CD4-positive, alpha-beta T cell (primary cell): ENCODE data around the gene VWA5B2. TPM values are rescaled to one million over a fixed set of nuclear protein-coding genes. Genes with fewer than 3 reads are reported as not detected.

ENCODE experiments used
- ATAC-seq: fragments of 200-7000 bp; cut with Tn5 transposase; one replicate; pipeline ENCODE4 v1.10.0; 2022; ENCODE audit warnings: mild to moderate bottlenecking; ENCODE audit not compliant: poor library complexity
- CTCF ChIA-PET: fragments of 350-600 bp; sonication (Branson Sonifier 250); formaldehyde crosslinking; loops from one replicate; lab custom pipeline; 2021; ENCODE audit warnings: antibody characterized with exemption, inconsistent platforms; lab: Charles Lee
- POLR2A ChIA-PET: fragments of 350-600 bp; sonication (Branson Sonifier 250); formaldehyde crosslinking; loops from one replicate; lab custom pipeline; 2021; ENCODE audit warnings: antibody characterized with exemption, inconsistent platforms; lab: Charles Lee
- DNase-seq, 14 experiments: peaks; one replicate each; pipeline ENCODE4 v3.0.0-alpha.2; 2013 to 2020; ENCODE audit warnings: mixed read lengths in 2 of 14
- H3K27ac ChIP-seq, 2 donors: one replicate each; pipeline versions ENCODE4 v1.5.1 to v1.7.0; 2013; ENCODE audit warnings: low read length in 2 of 2, low read depth in 1 of 2, mild to moderate bottlenecking in 1 of 2
- H3K27me3 ChIP-seq, 2 experiments: 1 replicate in 1 of 2; 2 replicates in 1 of 2; pipeline versions ENCODE4 v1.6.1 to v1.7.0; 2013; ENCODE audit warnings: low read length in 2 of 2, control low read depth in 1 of 2, mild to moderate bottlenecking in 1 of 2, moderate library complexity in 1 of 2; ENCODE audit not compliant: insufficient read depth in 2 of 2, control insufficient read depth in 1 of 2
- H3K36me3 ChIP-seq: one replicate; pipeline ENCODE4 v1.6.1; 2013; ENCODE audit warnings: low read length, control low read depth; ENCODE audit not compliant: insufficient read depth
- H3K4me1 ChIP-seq: one replicate; pipeline ENCODE4 v1.6.1; 2013; ENCODE audit warnings: low read length, control low read depth; ENCODE audit not compliant: insufficient read depth
- H3K4me3 ChIP-seq: one replicate; pipeline ENCODE4 v1.5.1; 2013; ENCODE audit warnings: mild to moderate bottlenecking, low read length, moderate library complexity
- H3K9me3 ChIP-seq, 2 experiments: 1 replicate in 1 of 2; 2 replicates in 1 of 2; pipeline versions ENCODE4 v1.6.1 to v1.7.0; 2013; ENCODE audit warnings: low read length in 2 of 2, mild to moderate bottlenecking in 2 of 2, control low read depth in 1 of 2, moderate library complexity in 1 of 2; ENCODE audit not compliant: control insufficient read depth in 1 of 2, insufficient read depth in 1 of 2
- H3K27ac Mint-ChIP-seq: one replicate; pipeline ENCODE4 v1.8.0; 2020; ENCODE audit warnings: mixed read lengths
- H3K27me3 Mint-ChIP-seq: one replicate; pipeline ENCODE4 v1.8.0; 2021; ENCODE audit warnings: mixed read lengths
- H3K36me3 Mint-ChIP-seq: one replicate; pipeline ENCODE4 v1.8.0; 2021; ENCODE audit warnings: low read depth, mixed read lengths
- H3K4me1 Mint-ChIP-seq: one replicate; pipeline ENCODE4 v1.8.0; 2021; ENCODE audit warnings: low read depth, mixed read lengths
- H3K4me3 Mint-ChIP-seq: one replicate; pipeline ENCODE4 v1.8.0; 2020; ENCODE audit warnings: mild to moderate bottlenecking, mixed read lengths
- H3K9me3 Mint-ChIP-seq: one replicate; pipeline ENCODE4 v1.8.0; 2020; ENCODE audit warnings: mixed read lengths
- intact Hi-C, 2 experiments: fragments of 100-400 bp; cut with DNase I in 1 of 2; cut with micrococcal nuclease in 1 of 2; formaldehyde crosslinking; loops; one replicate each; pipeline versions ENCODE4 v1.15.1 to v1.9.0; 2023 to 2025; cut with DNase I, micrococcal nuclease
- total RNA-seq, 174 experiments: library from RNA in 2 of 174; stranded (reverse) in 2 of 174; gene quantifications; one replicate each; pipeline ENCODE4 v1.2.3 and lab custom pipeline; 2021 to 2026
- TF ChIP-seq, protein P1 (sequence below): fragments of 200-600 bp; IDR thresholded peaks from one replicate; pipeline ENCODE4 v1.8.0; 2022; ENCODE audit warnings: antibody characterized with exemption, mild to moderate bottlenecking

VWA5B2 gene
- total RNA-seq, 2 experiments from 2014 or later = not detected

DNA sequence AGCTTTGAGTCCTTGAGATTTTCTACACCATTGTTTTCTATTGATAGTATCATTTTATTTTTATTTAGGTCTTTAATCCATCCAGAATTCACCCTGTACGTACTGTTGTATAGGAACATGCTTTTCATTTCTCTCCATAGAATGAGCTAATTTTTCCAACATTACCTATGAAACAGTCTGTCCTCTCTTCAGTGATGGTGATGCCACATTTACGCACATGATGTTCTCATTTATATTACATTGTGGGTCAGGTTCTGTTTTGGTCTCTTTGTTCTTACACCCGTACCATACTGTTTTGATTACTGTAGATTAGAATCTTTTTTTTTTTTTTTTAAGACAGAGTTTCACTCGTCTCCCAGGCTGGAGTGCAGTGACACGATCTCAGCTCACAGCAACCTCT, 17.7 kb upstream of the VWA5B2 start:
- Histone ChIP-seq H3K9me3 (no peaks in the 10 kb centered on the region), H3K27me3 (peaks cover 0 to 3% of the 10 kb centered on the region in 2 experiments), H3K4me3 (no peak overlapping the region), H3K4me1 (no peaks in the 10 kb centered on the region), H3K27ac (no peak overlapping the region), H3K36me3 (no peaks in the 10 kb centered on the region)
- H3K4me1 Mint-ChIP-seq = no peaks in the 10 kb centered on the region
- TF ChIP-seq, protein P1, sequence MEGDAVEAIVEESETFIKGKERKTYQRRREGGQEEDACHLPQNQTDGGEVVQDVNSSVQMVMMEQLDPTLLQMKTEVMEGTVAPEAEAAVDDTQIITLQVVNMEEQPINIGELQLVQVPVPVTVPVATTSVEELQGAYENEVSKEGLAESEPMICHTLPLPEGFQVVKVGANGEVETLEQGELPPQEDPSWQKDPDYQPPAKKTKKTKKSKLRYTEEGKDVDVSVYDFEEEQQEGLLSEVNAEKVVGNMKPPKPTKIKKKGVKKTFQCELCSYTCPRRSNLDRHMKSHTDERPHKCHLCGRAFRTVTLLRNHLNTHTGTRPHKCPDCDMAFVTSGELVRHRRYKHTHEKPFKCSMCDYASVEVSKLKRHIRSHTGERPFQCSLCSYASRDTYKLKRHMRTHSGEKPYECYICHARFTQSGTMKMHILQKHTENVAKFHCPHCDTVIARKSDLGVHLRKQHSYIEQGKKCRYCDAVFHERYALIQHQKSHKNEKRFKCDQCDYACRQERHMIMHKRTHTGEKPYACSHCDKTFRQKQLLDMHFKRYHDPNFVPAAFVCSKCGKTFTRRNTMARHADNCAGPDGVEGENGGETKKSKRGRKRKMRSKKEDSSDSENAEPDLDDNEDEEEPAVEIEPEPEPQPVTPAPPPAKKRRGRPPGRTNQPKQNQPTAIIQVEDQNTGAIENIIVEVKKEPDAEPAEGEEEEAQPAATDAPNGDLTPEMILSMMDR = no peak
- intact Hi-C loops = no loop called here
- H3K27ac Mint-ChIP-seq = no peak overlapping the region
- DNase-seq = no peak
- peaks cover 18% of the 10 kb centered on the region for H3K27me3 Mint-ChIP-seq
- ChIA-PET POLR2A (no interaction called here), CTCF (interaction anchor here (0.7 to 1.4 kb wide), 2 partner anchors 15 to 38 kb away, joined by 3 read pairs; no protein-coding TSS in a partner anchor)
- H3K9me3 Mint-ChIP-seq = no peaks in the 10 kb centered on the region
- no peak overlapping the region for H3K4me3 Mint-ChIP-seq
- ATAC-seq = no peak
- no peaks in the 10 kb centered on the region for H3K36me3 Mint-ChIP-seq

DNA sequence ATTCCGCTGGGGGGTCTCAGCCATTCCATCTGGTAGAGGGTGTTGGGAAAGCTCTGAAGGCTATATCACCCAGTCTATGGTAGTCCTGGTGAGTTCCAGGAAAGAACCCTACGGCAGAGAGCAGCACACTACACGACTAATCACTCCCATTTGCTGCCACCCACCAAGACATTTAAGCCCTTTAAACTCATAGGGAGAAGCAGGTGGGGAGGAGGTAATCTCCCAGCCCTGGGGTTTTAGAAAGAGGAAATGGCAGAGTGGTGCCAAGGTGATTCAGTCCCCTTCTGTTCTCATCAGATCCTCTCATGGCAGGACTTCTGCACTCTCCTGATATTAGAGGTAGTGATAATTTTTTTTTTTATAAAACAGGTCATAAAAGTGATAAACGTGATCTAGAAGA, 10.6 kb upstream of the VWA5B2 start:
- intact Hi-C loops = no loop called here
- H3K4me1 ChIP-seq = no peaks in the 10 kb centered on the region
- H3K27ac ChIP-seq = no peak overlapping the region
- H3K9me3 ChIP-seq = no peaks in the 10 kb centered on the region
- ATAC-seq (no peak), DNase-seq (no peak)
- ChIA-PET POLR2A (no interaction called here), CTCF (interaction anchor here (0.7 kb wide), 1 partner anchor 19 kb away, joined by 3 read pairs; no protein-coding TSS in a partner anchor)
- no peak overlapping the region for H3K4me3 ChIP-seq
- TF ChIP-seq, protein P1 = no peak
- H3K36me3 ChIP-seq = no peaks in the 10 kb centered on the region
- H3K27ac Mint-ChIP-seq = no peak overlapping the region
- H3K4me3 Mint-ChIP-seq = no peak overlapping the region
- no peaks in the 10 kb centered on the region for H3K4me1 Mint-ChIP-seq
- peaks cover 39% of the 10 kb centered on the region for H3K27me3 Mint-ChIP-seq
- H3K9me3 Mint-ChIP-seq = no peaks in the 10 kb centered on the region
- peaks cover 4 to 15% of the 10 kb centered on the region in 2 experiments for H3K27me3 ChIP-seq
- H3K36me3 Mint-ChIP-seq = no peaks in the 10 kb centered on the region

DNA sequence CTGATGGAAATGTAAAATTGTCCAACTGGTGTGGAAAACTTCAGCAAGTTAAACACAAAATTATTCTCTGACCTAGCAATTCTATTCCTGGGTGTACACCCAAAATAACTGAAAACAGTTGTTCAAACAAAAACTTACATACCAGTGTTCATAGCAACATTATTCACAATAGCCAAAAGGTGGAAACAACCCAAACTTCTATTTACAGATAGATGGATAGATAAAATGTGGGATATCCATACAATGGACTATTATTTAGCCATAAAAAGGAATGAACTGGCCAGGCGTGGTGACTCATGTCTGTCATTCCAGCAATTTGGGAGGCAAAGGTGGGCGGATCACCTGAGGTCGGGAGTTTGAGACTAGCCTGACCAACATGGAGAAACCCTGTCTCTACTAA, 6.9 kb upstream of the VWA5B2 start:
- intact Hi-C loops = no loop called here
- no peaks in the 10 kb centered on the region for H3K36me3 Mint-ChIP-seq
- ATAC-seq (no peak), DNase-seq (no peak)
- H3K27me3 ChIP-seq = peaks cover 8 to 12% of the 10 kb centered on the region in 2 experiments
- H3K27ac ChIP-seq = no peak overlapping the region
- H3K36me3 ChIP-seq = no peaks in the 10 kb centered on the region
- H3K4me1 Mint-ChIP-seq = no peaks in the 10 kb centered on the region
- POLR2A ChIA-PET = no interaction called here
- H3K4me1 ChIP-seq = peaks cover 2% of the 10 kb centered on the region
- H3K27me3 Mint-ChIP-seq = peaks cover 59% of the 10 kb centered on the region
- TF ChIP-seq, protein P1 = no peak
- CTCF ChIA-PET = interaction anchor here (0.7 kb wide), 1 partner anchor 83 kb away, joined by 4 read pairs; no protein-coding TSS in a partner anchor
- no peaks in the 10 kb centered on the region for H3K9me3 Mint-ChIP-seq
- H3K27ac Mint-ChIP-seq = no peak overlapping the region
- no peaks in the 10 kb centered on the region for H3K9me3 ChIP-seq
- H3K4me3 Mint-ChIP-seq = no peak overlapping the region
- H3K4me3 ChIP-seq = no peak overlapping the region
